CD4-positive, alpha-beta T cell treated with Interleukin-6 for 4 hours (primary cell): ENCODE data around the gene S1PR2.
"Not testable (repeated sequence)": the region's sequence is repeated elsewhere in the genome, so short reads cannot be mapped to it uniquely, and the experiment has no call there.

Experiments used
- DNase-seq: peaks from one replicate; pipeline ENCODE4 v3.0.0-alpha.2; 2020; ENCODE audit warnings: mixed read lengths

The S1PR2 gene

DNA sequence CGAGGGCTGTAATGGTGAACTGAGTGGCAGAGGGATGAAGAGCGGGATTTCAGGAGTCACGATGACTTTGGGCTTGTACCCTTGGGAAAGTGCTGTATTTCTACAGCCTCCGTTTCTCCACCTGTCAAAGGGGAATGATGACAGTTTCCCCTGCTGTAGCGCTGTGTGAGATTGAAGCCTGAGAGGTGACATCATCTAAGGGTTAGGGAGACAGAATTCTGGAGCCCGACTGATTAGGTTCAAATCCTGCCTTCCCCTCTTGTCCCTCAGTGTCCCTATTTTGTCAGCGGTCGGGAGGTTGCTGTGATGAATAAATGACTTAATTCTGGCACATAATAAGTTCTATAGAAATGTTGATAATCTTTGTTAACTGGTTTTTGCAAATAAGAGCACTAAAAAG is 21.6 kb upstream of the S1PR2 start:
- no peak for DNase-seq

- DNase-seq: peak; percentile 98
These were observed 20.9 kb upstream of the S1PR2 start, which contains the start of gene MRPL4 for GRCh38 chr19:10251792-10252694. MRPL4 (plus strand) TSS chr19:10252214; CDS start chr19:10252254, 40 bp downstream.

- no peak for DNase-seq
These were observed 15.4 kb upstream of the S1PR2 start for GRCh38 chr19:10246511-10246910.

GRCh38 chr19:10245189-10245939 is 14.2 kb upstream of the S1PR2 start:
- no peak for DNase-seq

- DNase-seq: no peak
These were observed 12.5 kb upstream of the S1PR2 start for GRCh38 chr19:10243606-10244005.

DNA sequence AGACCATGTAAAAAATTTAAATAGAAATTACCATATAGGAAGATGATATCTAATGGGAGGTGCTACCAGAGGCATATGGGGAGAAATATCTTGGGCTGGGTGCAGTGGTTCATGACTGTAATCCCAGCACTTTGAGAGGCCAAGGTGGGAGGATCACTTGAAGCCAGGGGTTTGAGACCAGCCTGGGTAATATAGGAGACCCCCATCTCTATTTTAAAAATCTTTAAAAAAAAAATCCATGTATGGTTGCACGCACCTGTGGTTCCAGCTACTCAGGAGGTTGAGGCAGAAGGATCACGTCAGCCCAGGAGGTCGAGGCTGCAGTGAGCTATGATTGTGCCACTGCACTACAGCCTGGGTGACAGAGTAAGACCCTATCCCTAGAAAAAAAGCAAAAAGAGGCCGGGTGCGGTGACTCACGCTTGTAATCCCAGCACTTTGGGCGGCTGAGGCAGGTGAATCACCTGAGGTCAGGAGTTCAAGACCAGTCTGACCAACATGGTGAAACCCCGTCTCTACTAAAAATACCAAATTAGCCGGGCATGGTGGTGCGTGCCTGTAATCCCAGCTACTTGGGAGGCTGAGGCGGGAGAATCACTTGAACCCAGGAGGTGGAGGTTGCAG is 10.8 kb upstream of the S1PR2 start:
- not testable (repeated sequence) for DNase-seq

DNA sequence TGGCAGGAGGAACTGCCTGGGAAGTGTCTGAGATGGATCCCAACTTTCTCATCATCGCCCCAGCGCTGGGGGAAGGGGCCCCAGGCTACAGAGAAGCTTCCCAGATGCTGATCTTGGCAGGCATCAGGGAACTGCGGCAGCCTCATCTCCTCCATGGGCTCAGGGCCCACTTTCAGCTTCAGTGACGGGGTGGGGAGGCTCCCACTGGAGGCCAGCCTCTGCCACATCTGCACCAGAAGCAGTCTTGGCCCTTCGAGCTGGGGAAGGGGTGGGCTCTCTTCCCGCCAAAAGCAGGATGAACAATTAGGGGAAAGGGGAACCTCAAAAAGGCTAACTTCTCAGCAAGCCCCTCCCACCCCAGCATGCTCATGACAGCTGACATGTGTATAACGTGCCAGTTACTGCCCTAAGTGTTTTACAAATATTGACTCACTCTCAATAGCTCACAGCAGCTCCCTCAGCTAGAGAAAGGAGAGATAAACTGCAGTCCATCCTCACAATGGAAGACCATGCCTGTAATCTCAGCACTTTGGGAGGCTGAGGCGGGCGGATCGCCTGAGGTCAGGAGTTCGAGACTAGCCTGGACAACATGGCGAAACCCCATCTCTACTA is 7.1 kb upstream of the S1PR2 start:
- no peak for DNase-seq

DNA sequence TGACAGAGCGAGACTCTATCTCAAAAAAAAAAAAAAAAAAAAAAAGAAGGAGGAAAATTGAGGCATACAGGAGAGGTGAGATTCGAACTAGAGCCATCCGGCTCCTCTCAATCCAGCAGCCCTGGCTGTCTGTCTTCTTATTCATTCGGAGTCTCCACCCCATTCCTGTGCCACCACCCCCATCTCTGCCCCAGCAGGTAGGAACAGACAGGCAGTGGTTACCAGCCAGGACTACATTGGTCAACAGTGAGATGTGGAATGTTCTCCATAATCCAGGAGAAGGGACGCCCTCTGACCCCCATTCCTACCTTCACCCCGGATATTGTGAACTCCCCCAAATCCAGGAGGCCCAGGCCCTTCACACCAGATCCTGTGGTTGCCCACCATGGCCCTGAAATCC is 6.6 kb upstream of the S1PR2 start:
- DNase-seq: no peak

GRCh38 chr19:10235409-10235808 is 4.3 kb upstream of the S1PR2 start:
- not testable (repeated sequence) for DNase-seq

- no peak for DNase-seq
These were observed 3.9 kb upstream of the S1PR2 start for GRCh38 chr19:10235003-10235402.

DNA sequence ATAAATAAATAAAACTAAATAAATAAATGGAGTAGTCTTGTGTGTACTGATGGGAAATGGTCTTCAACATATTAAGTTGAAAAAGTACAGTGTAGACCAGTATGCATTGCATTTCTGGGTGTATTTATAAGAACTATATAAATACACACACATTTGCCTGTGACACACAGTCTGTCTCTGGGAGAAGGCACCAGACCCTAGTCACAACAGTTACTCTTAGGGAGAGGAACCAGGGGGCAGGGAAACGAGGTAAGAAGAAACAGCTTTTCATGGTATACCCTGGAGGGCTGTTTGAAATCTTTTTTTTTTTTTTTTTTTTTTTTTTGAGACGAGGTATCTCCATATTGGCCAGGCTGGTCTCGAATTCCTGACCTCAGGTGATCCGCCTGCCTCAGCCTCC is 2.8 kb upstream of the S1PR2 start:
- no peak for DNase-seq

DNA sequence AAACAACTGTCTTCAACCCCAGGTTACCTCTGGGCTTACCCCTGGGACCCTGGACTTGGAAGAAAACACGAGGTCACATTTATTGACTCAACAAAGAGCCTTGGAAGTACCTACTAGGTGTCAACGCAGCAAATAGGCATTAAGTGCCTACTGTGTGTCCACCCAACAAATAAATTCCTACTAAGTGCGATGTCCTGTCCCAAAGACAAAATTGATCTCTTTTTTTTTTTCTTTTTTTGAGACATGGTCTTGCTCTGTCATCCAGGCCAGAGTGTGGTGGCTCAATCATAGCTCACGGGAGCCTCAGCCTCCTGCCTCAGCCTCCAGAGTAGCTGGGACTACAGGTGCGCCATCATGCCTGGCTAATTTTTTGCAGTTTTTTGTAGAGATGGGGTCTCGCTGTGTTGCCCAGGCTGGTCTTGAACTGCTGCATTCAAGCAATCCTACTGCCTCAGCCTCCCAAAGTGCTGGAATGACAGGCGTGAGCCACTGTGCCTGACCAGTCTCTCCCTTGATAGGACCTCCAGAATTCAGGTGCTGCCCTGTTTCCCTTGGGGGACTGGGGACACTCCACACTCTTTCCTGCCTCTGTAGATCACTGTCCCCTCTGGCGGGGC is 589 bp upstream of the S1PR2 start:
- no peak for DNase-seq

DNA sequence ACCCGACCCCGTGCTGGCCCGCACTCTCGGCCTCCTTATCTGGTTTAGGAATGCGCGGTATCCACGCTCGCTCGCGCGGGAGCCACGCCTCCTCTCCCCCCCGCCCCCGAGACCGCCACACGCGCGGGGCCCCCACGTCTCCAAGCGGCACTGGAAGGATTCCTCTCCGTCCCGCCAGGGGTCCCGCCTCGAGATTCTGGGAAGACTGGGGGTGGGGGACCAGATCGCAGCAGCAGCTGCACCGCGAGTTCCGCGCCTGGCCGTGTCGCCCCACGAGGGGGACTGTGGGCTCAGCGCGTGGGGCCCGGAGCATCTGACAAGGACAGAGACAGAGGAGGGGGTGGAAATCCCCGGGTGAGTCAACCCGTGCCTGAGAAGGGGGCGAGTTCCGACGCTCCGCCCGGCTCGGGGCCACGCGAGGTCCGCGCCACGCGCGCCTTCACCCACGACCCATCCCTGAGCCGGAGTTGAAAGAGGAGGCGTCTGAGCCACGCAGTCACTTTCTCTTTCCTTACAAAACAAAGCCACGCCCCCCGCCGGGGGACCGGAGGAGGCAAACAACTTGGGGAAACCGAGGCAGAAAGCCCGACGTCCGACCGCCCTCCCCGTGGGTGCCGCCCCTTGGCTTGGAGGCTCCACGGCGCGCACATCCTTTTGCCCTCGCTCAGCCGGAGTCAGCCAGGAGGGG is 814 bp downstream of the S1PR2 start:
- peak; percentile 70 for DNase-seq

DNA sequence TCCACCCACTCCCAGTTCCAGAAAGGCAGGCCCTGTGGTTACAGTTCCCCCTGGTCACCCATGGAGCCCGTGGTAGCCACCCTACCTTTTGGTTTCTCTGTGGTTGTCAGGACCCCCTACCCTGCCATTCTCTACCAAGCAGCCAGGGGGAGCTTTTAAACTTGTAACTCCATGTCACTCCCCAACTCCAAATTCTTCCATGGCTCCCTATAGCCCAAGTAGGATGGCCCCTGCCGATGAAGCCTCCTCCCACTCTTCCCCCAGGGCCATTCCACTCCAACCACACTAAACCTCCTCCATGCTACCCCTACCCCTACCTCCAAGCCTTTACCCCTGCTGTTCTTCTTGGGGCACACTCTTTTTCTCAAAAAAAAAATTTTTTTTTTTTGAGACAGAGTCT is 2.2 kb downstream of the S1PR2 start:
- peak; percentile 61 for DNase-seq

GRCh38 chr19:10228393-10228792 is 2.7 kb downstream of the S1PR2 start:
- DNase-seq: no peak

- no peak for DNase-seq
These were observed 3.8 kb downstream of the S1PR2 start for GRCh38 chr19:10227026-10227971.

DNA sequence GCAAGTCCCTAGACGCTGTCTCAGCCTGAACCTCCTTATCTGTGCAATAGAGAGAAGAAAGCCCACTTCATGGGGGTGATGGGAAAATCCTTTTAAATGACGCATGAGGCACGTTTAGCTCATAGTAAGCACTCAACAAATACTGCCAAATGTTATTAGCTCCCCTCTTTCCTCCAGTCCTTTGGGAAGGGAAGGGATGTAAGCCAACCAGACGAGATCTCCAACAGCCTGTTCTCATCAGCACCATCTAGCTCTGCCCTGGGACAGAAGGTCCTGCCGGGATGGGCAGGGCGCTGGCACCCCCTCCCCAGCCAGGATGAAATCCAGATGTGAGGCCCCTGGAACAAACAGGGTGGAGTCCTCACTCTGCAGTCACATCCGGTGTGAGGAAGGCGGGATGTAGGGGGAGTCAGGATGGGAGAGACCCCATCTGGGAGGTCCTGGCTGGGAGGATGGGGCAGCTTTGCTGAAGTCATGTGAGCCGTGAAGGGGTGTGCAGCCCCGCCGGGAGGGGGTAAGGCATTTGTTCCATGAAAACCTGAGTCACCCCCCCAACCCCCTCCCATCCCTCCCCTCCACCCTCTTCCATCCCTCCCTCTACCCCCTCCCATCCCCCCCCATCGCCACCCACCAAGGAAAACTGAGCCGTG is 4.6 kb downstream of the S1PR2 start:
- DNase-seq: no peak

- DNase-seq: no peak
These were observed 5.1 kb downstream of the S1PR2 start for GRCh38 chr19:10226021-10226375.

DNA sequence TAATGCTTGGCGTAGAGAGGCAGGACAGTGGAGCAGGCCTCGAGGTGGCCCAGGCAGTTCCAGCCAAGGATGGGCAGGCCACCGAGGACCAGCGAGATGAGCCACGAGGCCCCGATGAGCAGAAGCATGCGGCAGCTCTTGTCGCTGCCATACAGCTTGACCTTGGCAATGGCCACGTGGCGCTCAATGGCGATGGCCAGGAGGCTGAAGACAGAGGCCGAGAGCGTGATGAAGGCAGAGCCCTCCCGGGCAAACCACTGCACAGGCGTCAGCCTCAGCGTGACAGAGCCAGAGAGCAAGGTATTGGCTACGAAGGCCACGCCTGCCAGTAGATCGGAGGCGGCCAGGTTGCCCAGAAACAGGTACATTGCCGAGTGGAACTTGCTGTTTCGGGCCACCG is 6.8 kb downstream of the S1PR2 start:
- no peak for DNase-seq

DNA sequence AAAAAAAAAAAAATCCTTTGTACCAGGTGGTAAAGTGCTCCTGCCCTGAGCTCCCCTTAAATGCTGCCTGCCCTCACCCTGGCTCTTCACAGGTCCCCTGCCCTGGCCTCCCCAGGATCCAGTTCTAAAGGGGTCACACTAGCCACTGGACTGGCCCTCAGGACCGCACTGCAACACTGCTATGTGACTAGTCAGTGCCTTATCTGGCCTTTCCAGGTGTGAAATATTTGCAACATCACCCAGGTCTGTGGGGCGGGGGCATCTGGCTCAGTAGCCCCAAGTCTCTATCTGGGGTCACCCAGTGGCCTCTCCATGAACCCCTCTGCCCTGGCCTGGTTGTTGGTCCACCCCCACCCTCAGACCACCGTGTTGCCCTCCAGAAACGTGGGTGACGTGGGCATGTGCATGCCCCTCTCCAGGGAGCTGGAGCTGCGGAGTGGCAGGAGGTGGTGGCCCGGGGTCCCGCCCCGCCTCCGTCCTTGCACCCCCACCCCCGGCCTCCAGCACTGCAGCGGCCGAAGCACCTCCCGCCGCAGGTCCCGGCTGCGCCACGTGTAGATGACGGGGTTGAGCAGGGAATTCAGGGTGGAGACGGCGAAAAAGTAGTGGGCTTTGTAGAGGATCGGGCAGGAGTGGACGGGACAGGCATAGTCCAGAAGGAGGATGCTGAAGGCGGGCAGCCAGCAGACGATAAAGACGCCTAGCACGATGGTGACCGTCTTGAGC is 7.5 kb downstream of the S1PR2 start:
- DNase-seq: no peak
